Activated effector memory CD4-positive, alpha-beta T cell treated with anti-CD3 and anti-CD28 coated beads, Interleukin-2, amount 50 U/mL, for 16 hours (primary cell): ENCODE results near the gene TLX2.

ENCODE experiments used
- DNase-seq: peaks from one replicate; pipeline ENCODE4 v3.0.0-alpha.2; 2020

The TLX2 gene

DNA sequence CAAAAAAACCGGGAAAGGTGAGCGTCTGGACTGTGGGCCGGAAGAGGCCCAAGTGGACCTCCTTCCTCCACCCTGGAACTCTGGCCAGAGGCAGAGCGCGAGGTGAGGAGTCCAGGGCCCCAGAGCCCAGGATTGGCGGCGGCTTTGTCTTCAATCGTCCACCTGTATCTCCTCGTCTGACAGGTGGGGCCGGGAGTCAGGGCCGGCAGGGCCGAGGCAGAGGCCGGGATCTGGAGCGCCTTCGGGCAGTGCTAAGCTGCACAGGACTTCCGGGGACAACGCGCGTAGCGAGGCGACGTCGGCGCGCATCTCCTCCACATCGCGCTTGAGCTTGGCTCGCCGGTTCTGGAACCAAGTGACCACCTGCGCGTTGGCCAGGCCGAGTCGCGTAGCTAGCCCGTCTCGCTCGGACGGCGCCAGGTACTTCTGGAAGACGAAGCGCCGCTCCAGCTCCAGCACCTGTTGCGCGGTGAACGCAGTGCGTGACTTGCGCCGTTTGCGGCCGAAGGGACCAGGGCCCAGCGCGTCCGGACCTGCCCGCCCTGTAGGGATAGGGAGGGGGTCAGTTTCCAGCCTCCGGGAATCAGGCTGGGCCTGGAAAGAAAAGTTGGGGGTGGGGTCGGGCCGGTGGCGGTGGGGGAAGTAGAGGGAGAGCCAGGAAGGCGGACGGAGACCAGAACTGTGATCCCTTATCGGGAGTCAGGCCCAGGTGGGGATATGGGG lies 16.3 kb upstream of the TLX2 start:
- DNase-seq, result peak; percentile 73

DNA sequence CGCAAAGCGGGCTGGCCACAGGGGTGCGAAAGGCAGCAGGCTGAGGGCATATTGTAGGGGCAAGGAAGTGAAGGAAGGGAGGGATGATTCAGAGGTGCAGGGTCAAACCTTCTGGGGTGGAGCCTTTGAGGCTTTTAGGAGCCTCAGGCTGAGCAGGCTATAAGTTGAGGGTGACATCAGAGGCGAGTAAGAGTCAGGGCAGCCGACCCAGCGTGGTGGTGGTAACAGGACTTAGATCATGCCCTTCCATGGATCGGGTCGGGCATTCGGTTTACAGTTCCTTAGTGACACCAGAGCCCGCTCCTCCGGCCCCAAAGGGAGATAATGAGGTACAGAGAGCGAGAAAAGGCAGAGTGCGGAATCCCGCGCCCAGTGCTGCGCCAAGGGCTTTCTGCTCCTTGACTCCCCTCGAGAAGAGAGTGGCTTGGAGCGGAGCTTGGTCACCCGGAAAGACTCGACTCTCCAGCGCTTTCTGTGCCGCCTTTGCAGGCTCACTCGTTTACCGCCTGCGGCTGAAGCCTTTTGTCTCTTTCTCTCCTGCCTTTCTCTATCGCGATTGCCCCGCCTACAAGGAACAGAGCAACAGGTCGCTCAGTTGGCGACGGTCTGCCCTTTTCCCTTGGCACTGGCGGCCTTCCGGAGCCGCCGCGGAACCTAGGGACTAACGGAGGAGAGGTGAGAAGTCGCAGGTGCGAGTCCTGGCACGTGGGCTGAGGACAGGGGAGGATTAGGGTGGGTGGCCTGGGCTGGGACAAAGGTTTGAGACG lies 15.6 kb upstream of the TLX2 start:
- peak; percentile 65 for DNase-seq

- peak; percentile 72 for DNase-seq
These were observed 14.8 kb upstream of the TLX2 start, which contains the start of gene LBX2 for GRCh38 chr2:74499267-74499939. TSS of gene LBX2 (minus strand) at chr2:74499603. CDS start at chr2:74499537, 66 bp downstream.

- DNase-seq, result no peak
These were observed 14.2 kb upstream of the TLX2 start for GRCh38 chr2:74499940-74500577.

DNA sequence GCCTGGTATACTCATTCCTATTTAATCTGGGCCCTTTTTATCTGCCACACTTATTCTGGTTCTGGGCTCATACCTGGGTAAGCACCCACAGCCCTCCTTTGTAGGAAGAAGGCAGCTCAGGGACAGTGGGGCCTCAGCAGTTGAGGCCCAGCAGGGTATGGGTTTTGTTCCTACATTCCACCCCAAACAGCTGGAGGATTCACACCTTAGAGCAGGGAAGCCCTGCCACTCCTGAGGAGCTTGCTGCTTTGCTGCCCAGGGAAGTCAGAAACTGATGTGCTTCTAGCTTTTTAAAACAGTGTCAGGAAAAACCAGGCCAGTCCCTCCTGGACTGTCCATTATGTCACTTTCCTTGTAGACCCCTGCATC lies 13.7 kb upstream of the TLX2 start:
- no peak for DNase-seq

- no peak for DNase-seq
These were observed 12.7 kb upstream of the TLX2 start for GRCh38 chr2:74501335-74502071.

GRCh38 chr2:74502147-74502719 lies 12.0 kb upstream of the TLX2 start:
- no peak for DNase-seq

GRCh38 chr2:74502720-74503505 lies 11.3 kb upstream of the TLX2 start:
- DNase-seq, result peak; percentile 82

DNA sequence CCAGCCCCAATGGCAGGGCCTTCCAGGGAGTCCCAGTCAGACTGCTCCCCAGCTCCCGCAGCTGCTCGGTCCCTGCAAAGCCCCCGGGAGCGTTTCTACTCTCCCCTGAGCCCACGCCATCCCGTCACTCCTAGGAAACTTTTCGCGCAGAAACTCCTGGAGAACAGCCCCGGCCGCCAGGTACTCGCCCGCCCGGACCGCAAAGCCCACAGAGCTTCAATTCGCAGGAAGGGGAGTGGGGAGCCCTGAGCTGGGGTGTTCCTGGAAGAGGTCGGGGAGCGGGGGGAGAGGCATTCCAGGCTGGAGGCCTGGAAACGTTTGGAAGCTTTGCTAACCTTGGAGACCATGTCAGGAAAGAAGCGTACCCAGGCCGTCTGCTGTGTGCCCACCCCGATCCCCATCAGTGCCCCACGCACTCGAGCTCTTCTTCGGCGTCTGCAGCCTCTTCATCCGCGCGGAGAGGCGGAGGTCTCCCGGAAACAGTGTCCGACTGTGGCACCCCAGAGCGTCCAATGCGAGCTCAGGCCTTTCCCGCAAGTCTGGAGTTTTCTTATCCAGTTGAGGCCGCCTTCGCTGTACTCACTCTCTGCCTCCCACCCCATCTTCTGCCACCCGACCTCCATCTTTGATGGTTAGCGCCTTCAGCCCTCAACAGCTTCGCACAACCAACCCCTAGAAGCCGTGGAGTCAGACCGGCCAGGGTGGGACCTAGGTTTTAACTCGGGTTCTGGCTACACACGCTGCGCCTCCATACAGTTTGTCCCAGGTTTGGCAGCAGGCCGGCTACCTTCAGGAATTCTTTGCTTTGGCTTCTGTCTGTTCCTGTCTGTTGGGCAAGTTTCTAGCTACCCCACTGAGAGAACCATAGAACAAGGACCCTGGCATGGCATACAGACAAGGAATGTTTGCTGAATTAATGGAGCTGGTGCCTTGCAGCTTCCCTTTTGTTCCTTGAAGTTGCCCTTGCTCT lies 10.5 kb upstream of the TLX2 start:
- DNase-seq, result no peak

GRCh38 chr2:74504591-74504990 lies 9.7 kb upstream of the TLX2 start:
- DNase-seq, result no peak

- no peak for DNase-seq
These were observed 8.6 kb upstream of the TLX2 start for GRCh38 chr2:74505448-74506246.

DNA sequence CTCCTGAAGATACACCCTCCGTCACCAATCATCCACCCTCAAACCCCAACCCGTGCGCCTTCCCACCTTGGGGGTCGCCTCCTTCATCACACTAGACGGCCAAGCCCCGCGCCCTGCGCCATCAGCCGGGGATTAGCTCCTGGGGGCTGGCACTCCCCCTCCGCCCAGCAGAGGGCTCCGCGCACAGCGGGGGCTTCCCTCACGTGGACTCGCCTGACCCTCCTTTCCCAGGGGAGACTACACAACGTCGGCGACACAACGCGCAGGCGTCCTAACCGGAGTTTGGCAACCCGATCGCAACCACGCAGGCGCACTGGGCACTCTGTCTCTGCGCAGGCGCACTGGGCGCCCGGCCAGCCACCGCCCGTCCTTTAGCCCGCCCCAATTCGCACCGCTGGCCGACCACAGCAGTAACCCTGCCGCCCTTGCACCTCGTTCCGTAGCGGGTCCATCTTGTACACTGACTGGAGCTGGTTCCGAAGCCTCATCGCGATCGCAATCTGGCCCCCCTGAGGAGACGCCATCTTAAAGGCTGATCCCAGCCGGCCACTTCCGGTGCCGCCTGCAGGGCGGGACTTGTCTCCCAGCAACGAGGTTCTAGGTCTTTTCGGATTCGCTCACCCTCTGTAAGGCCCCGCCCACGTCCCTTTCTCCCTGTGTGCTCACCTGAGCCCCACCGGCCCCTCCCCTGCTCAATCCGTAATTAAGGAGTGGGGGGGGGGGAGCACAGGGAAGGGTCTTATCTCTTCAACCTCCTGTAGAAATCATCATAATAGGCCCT lies 6.9 kb upstream of the TLX2 start, which contains the start of gene PCGF1:
PCGF1 (minus strand) TSS at position 551 of the 781 bp plus-strand sequence; CDS start at position 524, 27 bp downstream.
- DNase-seq, result peak; percentile 100

DNA sequence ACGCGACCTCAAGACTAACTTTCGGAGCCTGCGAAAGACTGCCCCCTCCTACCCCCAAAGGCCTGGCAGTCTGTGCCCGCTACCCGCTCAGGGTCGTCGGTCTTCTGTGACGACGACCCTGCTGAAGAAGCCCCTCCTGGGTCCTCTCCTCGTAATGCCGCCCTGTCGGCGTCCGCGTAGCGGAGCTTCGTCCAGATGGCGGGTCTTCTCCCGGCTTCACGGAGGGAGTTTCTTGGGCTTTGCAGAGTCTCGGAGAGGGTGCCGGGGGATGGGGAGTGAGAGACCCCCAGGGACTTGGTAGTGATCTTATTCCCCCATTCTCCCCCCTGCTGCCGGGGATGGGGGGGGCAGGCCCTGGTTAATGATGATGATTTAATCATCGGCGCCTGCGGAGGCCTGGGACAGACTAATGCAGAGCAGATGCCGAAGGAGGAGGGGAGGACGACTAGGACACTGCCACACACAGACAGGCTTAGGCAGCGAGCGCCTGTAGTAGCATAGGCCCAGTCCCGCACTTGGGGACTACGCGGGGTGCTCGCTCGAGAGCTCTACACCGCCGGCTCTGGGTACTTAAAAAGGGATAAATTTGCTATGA lies 6.2 kb upstream of the TLX2 start:
- DNase-seq, result no peak

- no peak for DNase-seq
These were observed 4.0 kb upstream of the TLX2 start for GRCh38 chr2:74510272-74510671.

GRCh38 chr2:74511104-74511989 lies 2.9 kb upstream of the TLX2 start:
- DNase-seq, result peak; percentile 25

GRCh38 chr2:74512744-74513604 lies 1.3 kb upstream of the TLX2 start:
- DNase-seq, result no peak
